IMR-90 (cell line): ENCODE data around the gene DND1. TPM values are rescaled to one million over a fixed set of nuclear protein-coding genes. Genes with fewer than 3 reads are reported as not detected.

Experiments
- ATAC-seq: fragments of 200-7000 bp; cut with Tn5 transposase; 2 replicates; pipeline ENCODE4 v1.9.1; 2020; ENCODE audit warnings: low read depth, mild to moderate bottlenecking, moderate library complexity
- BruUV-seq: library from RNA; stranded (reverse); fragments of 400-500 nt; replicated peaks from 2 replicates; lab custom pipeline; 2021; lab: Mats Ljungman, UMichigan
- CTCF ChIA-PET: fragments of 300-600 bp; formaldehyde crosslinking; extraction: SDS; loops from one replicate; lab custom pipeline; 2021; ENCODE audit warnings: antibody characterized with exemption; lab: Yijun Ruan, JAX
- POLR2A ChIA-PET: fragments of 300-600 bp; sonication (Branson Sonifier 250); formaldehyde crosslinking; loops from one replicate; lab custom pipeline; 2022; ENCODE audit warnings: antibody characterized with exemption; ENCODE audit not compliant: unreplicated experiment; lab: Charles Lee
- DNase-seq: peaks from one replicate; pipeline ENCODE4 v3.0.0; 2013
- H2AFZ ChIP-seq: replicated peaks from 2 replicates; pipeline ENCODE3; 2013; ENCODE audit warnings: low read length, mild to moderate bottlenecking; ENCODE audit not compliant: poor library complexity
- H2AK5ac ChIP-seq: 2 replicates; pipeline ENCODE4 v1.6.1; 2013; ENCODE audit warnings: low read depth, low read length, inconsistent platforms
- H2AK9ac ChIP-seq: replicated peaks from 2 replicates; pipeline ENCODE3; 2013; ENCODE audit warnings: mild to moderate bottlenecking, low read depth, low read length, moderate library complexity; ENCODE audit not compliant: poor library complexity
- H2BK120ac ChIP-seq: 2 replicates; pipeline ENCODE4 v1.6.1; 2013; ENCODE audit warnings: low read depth, low read length, inconsistent platforms
- H2BK15ac ChIP-seq: 3 replicates; pipeline ENCODE4 v1.6.1; 2013; ENCODE audit warnings: low read depth, low read length, inconsistent platforms
- H2BK20ac ChIP-seq: 2 replicates; pipeline ENCODE4 v1.6.1; 2013; ENCODE audit warnings: low read depth, mild to moderate bottlenecking, inconsistent platforms, low read length, moderate library complexity
- H2BK5ac ChIP-seq: 2 replicates; pipeline ENCODE4 v1.6.1; 2013; ENCODE audit warnings: mild to moderate bottlenecking, low read depth, low read length, inconsistent platforms; ENCODE audit not compliant: poor library complexity, severe bottlenecking
- H3K14ac ChIP-seq: replicated peaks from 2 replicates; pipeline ENCODE4 v1.6.1; 2013; ENCODE audit warnings: low read depth, low read length, inconsistent platforms
- H3K18ac ChIP-seq: 2 replicates; pipeline ENCODE4 v1.6.1; 2013; ENCODE audit warnings: low read depth, low read length, control low read depth
- H3K23ac ChIP-seq: 2 replicates; pipeline ENCODE4 v1.6.1; 2013; ENCODE audit warnings: low read depth, low read length, inconsistent platforms
- H3K27ac ChIP-seq: 2 replicates; pipeline ENCODE4 v1.5.1; 2013; ENCODE audit warnings: mild to moderate bottlenecking, control low read depth, low read length; ENCODE audit not compliant: insufficient read depth
- H3K27me3 ChIP-seq: 2 replicates; pipeline ENCODE4 v1.6.1; 2013; ENCODE audit warnings: low read length; ENCODE audit not compliant: control insufficient read depth, insufficient read depth
- H3K36me3 ChIP-seq: 2 replicates; pipeline ENCODE4 v1.6.1; 2013; ENCODE audit warnings: low read length, mixed read lengths; ENCODE audit not compliant: control insufficient read depth, insufficient read depth
- H3K4ac ChIP-seq: 2 replicates; pipeline ENCODE4 v1.6.1; 2013; ENCODE audit warnings: low read depth, low read length, inconsistent platforms
- H3K4me1 ChIP-seq: 2 replicates; pipeline ENCODE4 v1.6.1; 2013; ENCODE audit warnings: low read length, mixed read lengths; ENCODE audit not compliant: control insufficient read depth, insufficient read depth
- H3K4me2 ChIP-seq: 2 replicates; pipeline ENCODE4 v1.6.1; 2013; ENCODE audit warnings: low read depth, mild to moderate bottlenecking, control low read depth, low read length, moderate library complexity
- H3K4me3 ChIP-seq: 2 replicates; pipeline ENCODE4 v1.5.1; 2013; ENCODE audit warnings: low read depth, mild to moderate bottlenecking, control low read depth, low read length, moderate library complexity; ENCODE audit not compliant: insufficient read depth
- H3K56ac ChIP-seq: 2 replicates; pipeline ENCODE4 v1.6.1; 2013; ENCODE audit warnings: low read length, inconsistent platforms; ENCODE audit not compliant: insufficient read depth; ENCODE audit errors: extremely low read depth
- H3K79me1 ChIP-seq, 2 experiments: 2 replicates each; pipeline ENCODE4 v1.6.1; 2013; ENCODE audit warnings: low read length in 2 of 2, inconsistent platforms in 1 of 2, low read depth in 1 of 2
- H3K9ac ChIP-seq: 2 replicates; pipeline ENCODE4 v1.6.1; 2013; ENCODE audit warnings: low read depth, low read length, control low read depth
- H3K9me1 ChIP-seq: 2 replicates; pipeline ENCODE4 v1.6.1; 2013; ENCODE audit warnings: low read length, inconsistent platforms; ENCODE audit not compliant: insufficient read depth
- H3K9me3 ChIP-seq: 2 replicates; pipeline ENCODE4 v1.6.1; 2013; ENCODE audit warnings: low read length; ENCODE audit not compliant: control insufficient read depth, insufficient read depth
- H4K20me1 ChIP-seq: 2 replicates; pipeline ENCODE4 v1.6.1; 2013; ENCODE audit warnings: low read length, inconsistent platforms; ENCODE audit not compliant: insufficient read depth
- H4K5ac ChIP-seq: 2 replicates; pipeline ENCODE4 v1.6.1; 2013; ENCODE audit warnings: mild to moderate bottlenecking, low read depth, low read length, control low read depth
- H4K8ac ChIP-seq, 2 experiments: 2 replicates each; pipeline ENCODE4 v1.6.1; 2013; ENCODE audit warnings: low read depth in 2 of 2, low read length in 2 of 2, control low read depth in 1 of 2, inconsistent platforms in 1 of 2
- H4K91ac ChIP-seq: 2 replicates; pipeline ENCODE4 v1.6.1; 2013; ENCODE audit warnings: low read depth, low read length, inconsistent platforms; ENCODE audit not compliant: insufficient read depth
- BHLHE40 ChIP-seq: fragments of 150-350 bp; IDR thresholded peaks from 2 replicates; pipeline ENCODE4 v1.6.1; 2016; ENCODE audit warnings: mild to moderate bottlenecking, low read depth, low read length
- CEBPB ChIP-seq: IDR thresholded peaks from 2 replicates; pipeline ENCODE4 v1.6.1; 2012; ENCODE audit warnings: low read depth, low read length, improper control_type of control experiment
- FOS ChIP-seq: fragments of 150-350 bp; IDR thresholded peaks from 2 replicates; pipeline ENCODE4 v1.6.1; 2016; ENCODE audit warnings: low read depth, low read length
- MAFK ChIP-seq: IDR thresholded peaks from 2 replicates; pipeline ENCODE4 v1.6.1; 2012; ENCODE audit warnings: low read depth, low read length, improper control_type of control experiment
- MAZ ChIP-seq: IDR thresholded peaks from 2 replicates; pipeline ENCODE4 v1.6.1; 2012; ENCODE audit warnings: low read depth, mild to moderate bottlenecking, low read length, improper control_type of control experiment, moderate library complexity, borderline replicate concordance
- MXI1 ChIP-seq: IDR thresholded peaks from 2 replicates; pipeline ENCODE4 v1.6.1; 2012; ENCODE audit warnings: low read depth, mild to moderate bottlenecking, low read length, moderate library complexity, borderline replicate concordance
- NFE2L2 ChIP-seq: fragments of 150-350 bp; IDR thresholded peaks from 2 replicates; pipeline ENCODE4 v1.6.1; 2016; ENCODE audit warnings: low read depth, mild to moderate bottlenecking, low read length
- POLR2A ChIP-seq: IDR thresholded peaks from 2 replicates; pipeline ENCODE4 v1.6.1; 2012; ENCODE audit warnings: mild to moderate bottlenecking, low read depth, low read length
- RAD21 ChIP-seq: IDR thresholded peaks from 2 replicates; pipeline ENCODE4 v1.6.1; 2012; ENCODE audit warnings: low read length, improper control_type of control experiment
- RCOR1 ChIP-seq: IDR thresholded peaks from 2 replicates; pipeline ENCODE4 v1.6.1; 2012; ENCODE audit warnings: mild to moderate bottlenecking, low read length, improper control_type of control experiment; ENCODE audit not compliant: insufficient replicate concordance
- RFX5 ChIP-seq: IDR thresholded peaks from 2 replicates; pipeline ENCODE4 v1.8.0; 2012; ENCODE audit warnings: low read depth, mild to moderate bottlenecking, low read length, moderate library complexity
- SMC3 ChIP-seq: fragments of 150-350 bp; IDR thresholded peaks from 2 replicates; pipeline ENCODE4 v1.6.1; 2016; ENCODE audit warnings: low read depth, mild to moderate bottlenecking, antibody characterized with exemption, low read length, moderate library complexity
- WGBS, 2 experiments: methylation state at CpG; one replicate each; pipeline versions ENCODE4 v1.1.5 to v1.1.7; 2013; ENCODE audit warnings: missing lambda C conversion rate in 2 of 2; ENCODE audit not compliant: insufficient read length in 1 of 2; ENCODE audit errors: extremely low coverage in 2 of 2; 5-methylcytosine and 5-hydroxymethylcytosine counted together
- dilution Hi-C: fragments of 300-500 bp; cut with HindIII; formaldehyde crosslinking; loops from one replicate; pipeline ENCODE4 v1.14.3; 2018; ENCODE audit warnings: low sequenced_read_pairs; ENCODE audit not compliant: unreplicated experiment
- in situ Hi-C: fragments of 300-500 bp; cut with MboI; formaldehyde crosslinking; loops from 3 replicates; pipeline ENCODE4 v1.14.3; 2019; ENCODE audit warnings: low sequenced_read_pairs, inconsistent platforms, mixed read lengths
- intact Hi-C: fragments of 100-400 bp; cut with micrococcal nuclease; formaldehyde crosslinking; loops from 2 replicates; pipeline ENCODE4 v1.10.0; 2022
- polyA plus RNA-seq, 3 experiments: library from polyadenylated mRNA; depleted of rRNA; stranded (reverse); fragments of >200 nt; gene quantifications; 2 replicates each; pipeline ENCODE4 v1.2.3, GENCODE V29; 2012; ENCODE audit warnings: low replicate concordance in 1 of 3
- total RNA-seq: library from RNA; depleted of rRNA; stranded (reverse); fragments of >200 nt; gene quantifications from 2 replicates; pipeline ENCODE4 v1.2.3, GENCODE V29; 2012
- TF ChIP-seq, protein P1 (sequence below): conservative IDR thresholded peaks from 2 replicates; pipeline ENCODE4 v1.5.1; 2012; ENCODE audit warnings: mild to moderate bottlenecking, low read depth, low read length, improper control_type of control experiment
- TF ChIP-seq, protein P2 (sequence below): fragments of 150-350 bp; IDR thresholded peaks from 2 replicates; pipeline ENCODE4 v1.6.1; 2017; ENCODE audit warnings: mild to moderate bottlenecking, antibody characterized with exemption, low read length, low read depth

Gene DND1
- total and polyA plus RNA-seq, 2 of the 4 experiments (the other 2 are of a cell fraction): under 0.01 to 0.67 TPM

DNA sequence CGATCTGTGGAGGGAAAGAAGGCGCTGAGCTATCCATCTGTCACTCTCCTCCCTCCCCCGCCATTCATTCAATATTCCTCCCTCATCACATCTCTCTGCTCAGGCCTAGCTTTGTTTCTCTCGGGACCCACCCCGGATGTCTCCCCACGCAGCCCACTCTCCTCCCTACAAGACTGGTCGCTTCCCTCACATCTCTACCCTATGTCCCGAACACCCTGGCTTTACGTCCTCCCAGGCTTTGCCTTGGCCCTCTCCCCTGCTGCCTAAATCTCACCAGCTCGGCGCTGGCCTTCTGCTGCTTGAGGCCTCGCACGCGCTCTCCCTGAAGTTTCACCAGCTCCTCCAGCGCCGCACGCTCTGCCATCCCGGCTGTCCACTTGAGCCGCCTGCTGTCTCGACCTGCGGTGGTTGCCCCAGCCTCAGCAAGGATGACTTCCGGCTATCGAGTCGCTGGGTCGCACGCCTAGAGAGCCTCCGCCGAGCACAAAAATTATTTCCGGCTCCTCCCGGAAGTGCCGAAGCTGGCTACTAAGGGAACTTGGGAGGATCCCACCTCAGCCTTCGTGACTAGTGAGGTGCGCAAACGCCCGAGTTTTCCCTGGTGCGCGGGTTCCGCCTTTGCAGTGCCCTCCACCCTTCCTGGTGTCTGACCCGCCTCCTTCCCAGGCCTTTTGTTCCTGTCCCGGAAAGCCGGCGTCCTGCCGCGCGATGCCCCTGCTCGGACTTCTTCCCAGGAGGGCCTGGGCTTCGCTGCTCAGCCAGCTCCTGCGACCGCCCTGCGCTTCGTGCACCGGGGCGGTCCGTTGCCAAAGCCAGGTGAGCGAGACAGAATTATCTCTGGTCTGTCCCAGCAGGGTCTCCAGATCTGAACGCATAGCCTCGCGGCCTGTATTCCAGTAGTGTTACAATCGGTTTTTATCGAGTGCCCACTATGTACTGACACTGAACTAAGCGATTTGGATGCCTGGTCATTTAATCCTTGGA lies 17.9 kb upstream of the DND1 start, which contains the start of the genes HARS1 and HARS2:
TSS of gene HARS1 (minus strand) at position 430 of the 984 bp plus-strand sequence. CDS start at position 364, 66 bp downstream.
TSS of gene HARS2 (plus strand) at position 515 of the 984 bp plus-strand sequence. CDS start at position 709, 194 bp downstream.
- CTCF ChIA-PET: interaction anchor here (0.7 kb wide), 1 partner anchor 29 kb away, joined by 3 read pairs; no protein-coding TSS in a partner anchor
- dilution Hi-C loops: no loop called here
- TF ChIP-seq RCOR1: no peak
- no peak for TF ChIP-seq NFE2L2
- no peak for TF ChIP-seq MAFK
- TF ChIP-seq POLR2A: peak; percentile 84
- no peak for TF ChIP-seq SMC3
- TF ChIP-seq RFX5: no peak
- peak; percentile 52; the same call in 1 of the 2 replicates for TF ChIP-seq MAZ
- no peak for TF ChIP-seq FOS
- TF ChIP-seq CEBPB: no peak
- TF ChIP-seq MXI1: peak; percentile 94
- TF ChIP-seq BHLHE40: peak; percentile 24; the same call in 1 of the 2 replicates
- no peak; the same call in 1 of the 2 replicates for TF ChIP-seq RAD21
- TF ChIP-seq, protein P1, sequence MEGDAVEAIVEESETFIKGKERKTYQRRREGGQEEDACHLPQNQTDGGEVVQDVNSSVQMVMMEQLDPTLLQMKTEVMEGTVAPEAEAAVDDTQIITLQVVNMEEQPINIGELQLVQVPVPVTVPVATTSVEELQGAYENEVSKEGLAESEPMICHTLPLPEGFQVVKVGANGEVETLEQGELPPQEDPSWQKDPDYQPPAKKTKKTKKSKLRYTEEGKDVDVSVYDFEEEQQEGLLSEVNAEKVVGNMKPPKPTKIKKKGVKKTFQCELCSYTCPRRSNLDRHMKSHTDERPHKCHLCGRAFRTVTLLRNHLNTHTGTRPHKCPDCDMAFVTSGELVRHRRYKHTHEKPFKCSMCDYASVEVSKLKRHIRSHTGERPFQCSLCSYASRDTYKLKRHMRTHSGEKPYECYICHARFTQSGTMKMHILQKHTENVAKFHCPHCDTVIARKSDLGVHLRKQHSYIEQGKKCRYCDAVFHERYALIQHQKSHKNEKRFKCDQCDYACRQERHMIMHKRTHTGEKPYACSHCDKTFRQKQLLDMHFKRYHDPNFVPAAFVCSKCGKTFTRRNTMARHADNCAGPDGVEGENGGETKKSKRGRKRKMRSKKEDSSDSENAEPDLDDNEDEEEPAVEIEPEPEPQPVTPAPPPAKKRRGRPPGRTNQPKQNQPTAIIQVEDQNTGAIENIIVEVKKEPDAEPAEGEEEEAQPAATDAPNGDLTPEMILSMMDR: 0 out of 2 replicates have a peak, but pooled peaks have one; percentile 5
- TF ChIP-seq, protein P2, sequence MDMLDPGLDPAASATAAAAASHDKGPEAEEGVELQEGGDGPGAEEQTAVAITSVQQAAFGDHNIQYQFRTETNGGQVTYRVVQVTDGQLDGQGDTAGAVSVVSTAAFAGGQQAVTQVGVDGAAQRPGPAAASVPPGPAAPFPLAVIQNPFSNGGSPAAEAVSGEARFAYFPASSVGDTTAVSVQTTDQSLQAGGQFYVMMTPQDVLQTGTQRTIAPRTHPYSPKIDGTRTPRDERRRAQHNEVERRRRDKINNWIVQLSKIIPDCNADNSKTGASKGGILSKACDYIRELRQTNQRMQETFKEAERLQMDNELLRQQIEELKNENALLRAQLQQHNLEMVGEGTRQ: no peak; the same call in 1 of the 2 replicates

More for the DNA sequence above, 17.9 kb upstream of the DND1 start, which contains the start of the genes HARS1 and HARS2:
- H2BK20ac ChIP-seq: no peak within 1 kb of the TSS
- H3K9me1 ChIP-seq: no peaks in the 10 kb centered on the region
- in situ Hi-C loops: loop anchor here (25.0 kb wide), 1 partner anchor 896 kb away; no protein-coding TSS in a partner anchor
- H4K8ac ChIP-seq: peak within 1 kb of the TSS; percentile 93 to 98
- peak within 1 kb of the TSS; percentile 89 for H3K56ac ChIP-seq
- H3K18ac ChIP-seq: peak within 1 kb of the TSS; percentile 43; the same call in 1 of the 2 replicates
- H3K36me3 ChIP-seq: peaks cover 26% of the 10 kb centered on the region
- no TSS peak for BruUV-seq
- POLR2A ChIA-PET: interaction anchor here (0.6 to 0.9 kb wide), 2 partner anchors 9 to 476 kb away, joined by 3 to 4 read pairs; partner anchors contain the start of gene ZMAT2
- H3K4me1 ChIP-seq: peaks cover 2% of the 10 kb centered on the region; the same call in 1 of the 2 replicates
- peak within 1 kb of the TSS; percentile 97 for H3K14ac ChIP-seq
- H2AFZ ChIP-seq: peak within 1 kb of the TSS; percentile 98
- peak within 1 kb of the TSS; percentile 91 for H4K91ac ChIP-seq
- peak within 1 kb of the TSS; percentile 94 for H3K23ac ChIP-seq
- intact Hi-C loops: loop anchor here (1.0 to 10.0 kb wide), 2 partner anchors 27 to 446 kb away; partner anchors contain the start of gene WDR55
- H2AK5ac ChIP-seq: peak within 1 kb of the TSS; percentile 71
- peak within 1 kb of the TSS; percentile 83 for H3K4me2 ChIP-seq
- no peaks in the 10 kb centered on the region for H3K27me3 ChIP-seq
- peak within 1 kb of the TSS; percentile 93 for H4K5ac ChIP-seq
- H3K4ac ChIP-seq: peak within 1 kb of the TSS; percentile 96
- H3K4me3 ChIP-seq: peak within 1 kb of the TSS; percentile 83
- peak within 1 kb of the TSS; percentile 46; the same call in 1 of the 3 replicates for H2BK15ac ChIP-seq
- H3K27ac ChIP-seq: peak within 1 kb of the TSS; percentile 92
- peaks cover 46 to 48% of the 10 kb centered on the region in 2 experiments for H3K79me1 ChIP-seq
- H3K9me3 ChIP-seq: no peaks in the 10 kb centered on the region
- peak within 1 kb of the TSS; percentile 96 for H3K9ac ChIP-seq
- no peaks in the 10 kb centered on the region for H4K20me1 ChIP-seq
- ATAC-seq (peak; percentile 95), DNase-seq (peak; percentile 95)
- 0% methylated on average over 36 of the region's 61 CpGs; no CpG with 5 or more reads in 1 of the 2 experiments for WGBS, 2 experiments
- peak within 1 kb of the TSS; percentile 89 for H2AK9ac ChIP-seq
- H2BK5ac ChIP-seq: peak within 1 kb of the TSS; percentile 77
- peak within 1 kb of the TSS; percentile 73; the same call in 1 of the 2 replicates for H2BK120ac ChIP-seq
